ENCODE results near the gene PRCD. TPM values are rescaled to one million over a fixed set of nuclear protein-coding genes. Genes with fewer than 3 reads are reported as not detected.

The PRCD gene
- polyA plus RNA-seq, 1 donor from 2014 or later = 22.5 TPM

DNA sequence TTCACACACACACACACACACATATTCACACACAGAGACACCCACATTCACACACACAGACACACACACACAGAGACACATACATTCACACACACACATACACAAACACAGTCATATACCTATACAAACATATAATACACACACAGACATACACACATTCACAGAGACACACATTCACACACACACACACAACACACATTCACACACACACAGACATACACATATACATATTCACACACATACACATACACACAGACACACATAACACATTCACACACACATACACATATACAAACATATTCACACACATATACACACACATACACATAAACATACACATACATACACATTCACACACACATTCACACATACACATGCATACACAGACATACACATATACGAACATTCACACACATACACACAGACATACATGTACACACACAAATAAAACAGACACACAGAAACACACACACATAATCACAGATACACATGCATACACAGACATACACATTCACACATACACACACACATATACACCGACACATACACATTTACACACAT, 7.9 kb downstream of the PRCD start:
- TF ChIP-seq, protein P1, sequence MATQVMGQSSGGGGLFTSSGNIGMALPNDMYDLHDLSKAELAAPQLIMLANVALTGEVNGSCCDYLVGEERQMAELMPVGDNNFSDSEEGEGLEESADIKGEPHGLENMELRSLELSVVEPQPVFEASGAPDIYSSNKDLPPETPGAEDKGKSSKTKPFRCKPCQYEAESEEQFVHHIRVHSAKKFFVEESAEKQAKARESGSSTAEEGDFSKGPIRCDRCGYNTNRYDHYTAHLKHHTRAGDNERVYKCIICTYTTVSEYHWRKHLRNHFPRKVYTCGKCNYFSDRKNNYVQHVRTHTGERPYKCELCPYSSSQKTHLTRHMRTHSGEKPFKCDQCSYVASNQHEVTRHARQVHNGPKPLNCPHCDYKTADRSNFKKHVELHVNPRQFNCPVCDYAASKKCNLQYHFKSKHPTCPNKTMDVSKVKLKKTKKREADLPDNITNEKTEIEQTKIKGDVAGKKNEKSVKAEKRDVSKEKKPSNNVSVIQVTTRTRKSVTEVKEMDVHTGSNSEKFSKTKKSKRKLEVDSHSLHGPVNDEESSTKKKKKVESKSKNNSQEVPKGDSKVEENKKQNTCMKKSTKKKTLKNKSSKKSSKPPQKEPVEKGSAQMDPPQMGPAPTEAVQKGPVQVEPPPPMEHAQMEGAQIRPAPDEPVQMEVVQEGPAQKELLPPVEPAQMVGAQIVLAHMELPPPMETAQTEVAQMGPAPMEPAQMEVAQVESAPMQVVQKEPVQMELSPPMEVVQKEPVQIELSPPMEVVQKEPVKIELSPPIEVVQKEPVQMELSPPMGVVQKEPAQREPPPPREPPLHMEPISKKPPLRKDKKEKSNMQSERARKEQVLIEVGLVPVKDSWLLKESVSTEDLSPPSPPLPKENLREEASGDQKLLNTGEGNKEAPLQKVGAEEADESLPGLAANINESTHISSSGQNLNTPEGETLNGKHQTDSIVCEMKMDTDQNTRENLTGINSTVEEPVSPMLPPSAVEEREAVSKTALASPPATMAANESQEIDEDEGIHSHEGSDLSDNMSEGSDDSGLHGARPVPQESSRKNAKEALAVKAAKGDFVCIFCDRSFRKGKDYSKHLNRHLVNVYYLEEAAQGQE (IDR thresholded peaks at IDR 0.05; ENCODE audit: borderline replicate concordance) = no peak
- TF ChIP-seq EP300 (conservative IDR thresholded peaks at IDR 0.05; ENCODE audit: poor library complexity, severe bottlenecking) (no peak), POLR2AphosphoS5 (IDR thresholded peaks at IDR 0.05) (no peak), MXI1 (conservative IDR thresholded peaks at IDR 0.05; ENCODE audit: poor library complexity, severe bottlenecking) (no peak), SMC3 (conservative IDR thresholded peaks at IDR 0.05; ENCODE audit: poor library complexity) (no peak), TAF1 (IDR thresholded peaks at IDR 0.05; ENCODE audit: low read depth) (no peak)
- TF ChIP-seq, protein P2, sequence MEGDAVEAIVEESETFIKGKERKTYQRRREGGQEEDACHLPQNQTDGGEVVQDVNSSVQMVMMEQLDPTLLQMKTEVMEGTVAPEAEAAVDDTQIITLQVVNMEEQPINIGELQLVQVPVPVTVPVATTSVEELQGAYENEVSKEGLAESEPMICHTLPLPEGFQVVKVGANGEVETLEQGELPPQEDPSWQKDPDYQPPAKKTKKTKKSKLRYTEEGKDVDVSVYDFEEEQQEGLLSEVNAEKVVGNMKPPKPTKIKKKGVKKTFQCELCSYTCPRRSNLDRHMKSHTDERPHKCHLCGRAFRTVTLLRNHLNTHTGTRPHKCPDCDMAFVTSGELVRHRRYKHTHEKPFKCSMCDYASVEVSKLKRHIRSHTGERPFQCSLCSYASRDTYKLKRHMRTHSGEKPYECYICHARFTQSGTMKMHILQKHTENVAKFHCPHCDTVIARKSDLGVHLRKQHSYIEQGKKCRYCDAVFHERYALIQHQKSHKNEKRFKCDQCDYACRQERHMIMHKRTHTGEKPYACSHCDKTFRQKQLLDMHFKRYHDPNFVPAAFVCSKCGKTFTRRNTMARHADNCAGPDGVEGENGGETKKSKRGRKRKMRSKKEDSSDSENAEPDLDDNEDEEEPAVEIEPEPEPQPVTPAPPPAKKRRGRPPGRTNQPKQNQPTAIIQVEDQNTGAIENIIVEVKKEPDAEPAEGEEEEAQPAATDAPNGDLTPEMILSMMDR (IDR thresholded peaks at IDR 0.05; ENCODE audit: poor library complexity, severe bottlenecking) = no peak
- H3K27ac ChIP-seq (ENCODE audit: low read length) = no peak overlapping the region
- H3K4me3 ChIP-seq (ENCODE audit: low read length) = no peak overlapping the region

DNA sequence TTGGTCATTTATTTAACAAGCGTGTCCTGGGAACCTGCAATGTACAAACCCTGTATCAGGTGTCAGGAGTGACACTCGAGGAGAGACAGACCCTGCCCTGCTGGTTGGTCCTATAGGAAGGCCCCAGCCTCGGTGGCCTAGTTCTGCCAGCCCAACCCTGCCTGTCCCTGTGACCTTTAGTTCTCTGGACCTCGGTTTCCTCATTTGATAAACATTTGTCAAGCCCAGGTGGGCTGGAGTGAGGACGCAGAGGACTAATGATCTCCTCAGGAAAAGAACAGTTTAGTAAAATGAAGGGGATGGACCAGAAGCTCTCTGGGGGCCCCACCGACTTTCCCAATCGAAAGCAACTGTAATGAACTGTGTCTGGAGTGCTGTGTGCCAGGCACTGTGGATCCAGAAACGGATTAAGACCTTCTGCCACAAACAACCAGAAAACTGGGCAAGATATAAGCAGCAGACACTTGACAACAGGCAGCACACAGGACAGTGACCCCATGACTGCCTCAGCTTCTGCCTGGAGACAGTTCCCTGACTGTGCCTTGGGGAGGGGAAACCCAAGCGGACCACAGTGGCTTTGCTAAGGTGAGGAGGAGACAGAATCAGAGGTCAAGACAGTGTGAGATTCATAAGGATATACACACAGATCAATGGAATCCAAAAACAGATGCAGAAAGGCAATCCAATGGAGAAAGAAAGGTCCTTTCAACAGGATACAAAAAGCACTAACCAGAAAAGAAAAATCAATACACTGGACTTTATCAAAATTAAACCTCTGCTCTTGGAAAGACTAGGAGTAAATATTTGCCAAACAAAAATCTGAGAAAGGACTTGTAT, 8.8 kb downstream of the PRCD start:
- H3K36me3 ChIP-seq (ENCODE audit: insufficient read depth, low read length) = no peaks in the 10 kb centered on the region
- H3K9me3 ChIP-seq (ENCODE audit: low read length) = no peaks in the 10 kb centered on the region
- H3K27me3 ChIP-seq (ENCODE audit: insufficient read depth, low read depth, low read length) = no peaks in the 10 kb centered on the region
- H2AFZ ChIP-seq (ENCODE audit: low read depth, low read length) = no peak overlapping the region
- H3K9me2 ChIP-seq (ENCODE audit: insufficient read depth, low read length) = no peaks in the 10 kb centered on the region
- no peaks in the 10 kb centered on the region for H4K20me1 ChIP-seq (ENCODE audit: insufficient read depth)
- H3K4me2 ChIP-seq (ENCODE audit: low read length) = no peak overlapping the region
- H3K9ac ChIP-seq (ENCODE audit: low read length) = no peak overlapping the region
- H3K27ac ChIP-seq (ENCODE audit: low read length) = no peak overlapping the region
- no peaks in the 10 kb centered on the region for H3K79me2 ChIP-seq (replicated peaks; ENCODE audit: insufficient read depth, low read length)
- H3F3A ChIP-seq (ENCODE audit: insufficient read depth, low read length, poor library complexity, severe bottlenecking) = no peaks in the 10 kb centered on the region
- no peak overlapping the region for H3K4me3 ChIP-seq (ENCODE audit: low read length)
- TF ChIP-seq, protein P2 (IDR thresholded peaks at IDR 0.05; ENCODE audit: poor library complexity, severe bottlenecking) = no peak
- TF ChIP-seq MXI1 (conservative IDR thresholded peaks at IDR 0.05; ENCODE audit: poor library complexity, severe bottlenecking) = no peak
- TF ChIP-seq TAF1 (IDR thresholded peaks at IDR 0.05; ENCODE audit: low read depth) = no peak
- no peak for TF ChIP-seq EZH2 (IDR thresholded peaks at IDR 0.05; ENCODE audit: borderline replicate concordance, insufficient read depth, low read length, poor library complexity, severe bottlenecking)
- TF ChIP-seq, protein P1 (IDR thresholded peaks at IDR 0.05; ENCODE audit: borderline replicate concordance) = no peak
- TF ChIP-seq SMC3 (conservative IDR thresholded peaks at IDR 0.05; ENCODE audit: poor library complexity) = no peak
- TF ChIP-seq RAD21 (conservative IDR thresholded peaks at IDR 0.05) = no peak
- TF ChIP-seq EP300 (conservative IDR thresholded peaks at IDR 0.05; ENCODE audit: poor library complexity, severe bottlenecking) = no peak
- no peak for TF ChIP-seq POLR2AphosphoS5 (IDR thresholded peaks at IDR 0.05)

More for the DNA sequence above, 7.9 kb downstream of the PRCD start:
- Histone ChIP-seq H3K36me3 (ENCODE audit: insufficient read depth, low read length) (no peaks in the 10 kb centered on the region), H3K79me2 (replicated peaks; ENCODE audit: insufficient read depth, low read length) (no peaks in the 10 kb centered on the region), H3K9ac (ENCODE audit: low read length) (no peak overlapping the region), H3K27me3 (ENCODE audit: insufficient read depth, low read depth, low read length) (no peaks in the 10 kb centered on the region), H3K9me3 (ENCODE audit: low read length) (no peaks in the 10 kb centered on the region), H3K9me2 (ENCODE audit: insufficient read depth, low read length) (no peaks in the 10 kb centered on the region), H2AFZ (ENCODE audit: low read depth, low read length) (no peak overlapping the region), H3K4me2 (ENCODE audit: low read length) (no peak overlapping the region), H4K20me1 (ENCODE audit: insufficient read depth) (no peaks in the 10 kb centered on the region), H3F3A (ENCODE audit: insufficient read depth, low read length, poor library complexity, severe bottlenecking) (no peaks in the 10 kb centered on the region)
